Stimulated activated naive CD4-positive, alpha-beta T cell (primary cell): ENCODE data around the gene MXRA7.
"Not testable (repeated sequence)": the region's sequence is repeated elsewhere in the genome, so short reads cannot be mapped to it uniquely, and the experiment has no call there.

Experiments
- DNase-seq, 6 experiments: peaks; one replicate each; lab custom pipeline; 2025; lab: John Stamatoyannopoulos, UW

MXRA7 gene

DNA sequence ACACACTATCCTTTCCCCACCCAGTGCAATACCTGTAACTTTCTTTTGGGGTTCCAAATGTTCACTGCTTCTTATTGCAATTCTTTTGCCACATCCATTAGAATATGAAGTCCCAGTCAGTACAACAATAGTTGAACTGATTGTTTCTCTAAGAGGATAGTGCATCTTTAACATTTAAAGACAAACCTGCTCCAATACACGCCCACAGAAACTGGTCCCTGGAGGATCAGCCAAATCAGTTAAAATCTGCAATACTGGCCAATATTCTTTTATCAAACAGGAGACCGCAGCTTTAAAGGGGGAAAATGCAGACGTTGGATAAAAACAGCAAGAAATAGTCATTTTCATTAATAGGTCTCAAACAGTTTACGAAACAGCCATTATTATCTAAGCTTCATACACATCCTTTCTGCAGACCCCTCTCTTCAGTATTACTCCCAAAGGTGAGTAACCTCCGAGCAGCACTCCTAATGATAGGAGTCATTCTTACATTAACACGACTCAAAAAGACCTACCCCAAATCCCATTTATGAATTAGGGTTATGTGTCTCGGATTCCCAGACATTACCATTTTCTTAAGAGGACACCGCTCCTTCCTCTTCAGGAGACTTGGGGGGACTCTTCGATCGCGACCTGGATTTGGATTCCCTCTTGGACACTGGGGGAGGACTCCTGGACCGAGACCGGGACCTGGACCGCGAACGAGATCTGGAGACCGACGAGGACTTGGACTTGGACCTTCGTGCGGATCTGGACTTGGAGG is 25.0 kb upstream of the MXRA7 start:
- DNase-seq: peak in 1 of 6 experiments; percentile 44

DNA sequence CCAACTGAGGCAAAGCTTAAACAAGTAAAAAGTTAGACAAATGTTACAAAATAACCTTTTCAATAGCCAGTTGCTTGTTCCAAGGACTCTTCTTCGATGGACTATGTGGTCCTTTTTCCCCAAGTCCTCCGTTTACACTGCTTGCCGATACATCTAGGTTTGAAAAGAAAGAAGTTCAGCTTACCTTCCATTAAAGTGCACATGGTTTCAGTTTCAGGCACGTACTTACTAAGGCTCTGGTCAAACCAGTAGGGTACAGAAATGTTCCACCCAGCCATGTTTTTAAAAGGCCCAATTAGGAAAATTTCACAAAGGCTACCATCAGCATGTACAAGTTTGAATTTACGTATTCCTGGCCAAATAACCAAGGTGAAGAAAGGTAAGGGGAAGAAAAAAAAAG is 24.2 kb upstream of the MXRA7 start:
- peak in 2 of 6 experiments; percentile 27 to 29 for DNase-seq

DNA sequence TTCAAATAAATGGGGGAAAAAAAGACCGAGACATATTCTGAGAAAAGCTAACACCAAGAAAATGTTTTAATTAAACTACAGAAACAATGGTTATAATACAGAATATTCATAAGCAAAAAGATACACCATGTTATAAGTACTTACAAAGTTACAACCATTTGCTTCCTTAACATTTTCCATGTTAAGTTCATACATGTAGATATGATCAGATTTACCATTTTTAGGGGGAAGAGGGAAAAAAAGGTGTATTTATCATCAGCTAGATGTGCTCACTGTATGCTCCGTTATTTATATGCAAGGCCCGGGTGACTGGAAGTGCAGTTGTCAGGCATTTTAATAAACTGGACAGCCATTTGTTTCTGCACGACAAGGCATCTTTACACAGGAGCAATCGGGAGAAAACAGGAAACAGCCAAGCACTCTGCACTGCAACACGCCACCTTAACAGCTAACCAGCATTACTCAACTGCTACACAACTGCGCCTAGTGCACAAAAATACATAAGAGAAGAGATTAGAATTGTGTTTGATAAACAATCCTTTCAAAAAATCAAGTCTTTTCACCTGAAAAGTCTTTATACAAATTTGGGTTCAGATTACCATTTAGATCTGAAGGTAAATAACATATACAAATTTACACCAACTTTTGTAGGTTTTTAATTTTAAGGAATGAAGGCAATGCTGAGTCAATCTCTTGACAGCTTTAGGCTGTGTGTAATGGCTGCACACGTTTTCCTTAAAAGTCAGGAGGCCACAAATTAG is 23.5 kb upstream of the MXRA7 start:
- peak in 1 of 6 experiments; percentile 27 for DNase-seq

DNA sequence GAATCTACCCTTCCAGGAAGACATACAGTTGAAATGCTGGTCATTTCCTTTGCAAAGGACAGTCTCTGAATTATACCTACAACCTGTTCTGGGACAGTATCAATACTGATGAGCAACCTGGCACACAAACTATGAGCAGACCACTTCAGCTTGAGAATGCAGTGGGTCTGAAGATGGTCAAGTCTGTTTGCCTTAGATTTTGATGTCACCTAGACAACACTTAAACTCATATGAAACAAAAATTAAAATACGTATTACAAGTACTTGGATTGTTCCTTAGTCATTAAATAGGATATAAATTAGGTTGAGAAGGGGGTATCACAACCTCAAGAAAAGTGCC is 22.8 kb upstream of the MXRA7 start:
- no peak for DNase-seq

DNA sequence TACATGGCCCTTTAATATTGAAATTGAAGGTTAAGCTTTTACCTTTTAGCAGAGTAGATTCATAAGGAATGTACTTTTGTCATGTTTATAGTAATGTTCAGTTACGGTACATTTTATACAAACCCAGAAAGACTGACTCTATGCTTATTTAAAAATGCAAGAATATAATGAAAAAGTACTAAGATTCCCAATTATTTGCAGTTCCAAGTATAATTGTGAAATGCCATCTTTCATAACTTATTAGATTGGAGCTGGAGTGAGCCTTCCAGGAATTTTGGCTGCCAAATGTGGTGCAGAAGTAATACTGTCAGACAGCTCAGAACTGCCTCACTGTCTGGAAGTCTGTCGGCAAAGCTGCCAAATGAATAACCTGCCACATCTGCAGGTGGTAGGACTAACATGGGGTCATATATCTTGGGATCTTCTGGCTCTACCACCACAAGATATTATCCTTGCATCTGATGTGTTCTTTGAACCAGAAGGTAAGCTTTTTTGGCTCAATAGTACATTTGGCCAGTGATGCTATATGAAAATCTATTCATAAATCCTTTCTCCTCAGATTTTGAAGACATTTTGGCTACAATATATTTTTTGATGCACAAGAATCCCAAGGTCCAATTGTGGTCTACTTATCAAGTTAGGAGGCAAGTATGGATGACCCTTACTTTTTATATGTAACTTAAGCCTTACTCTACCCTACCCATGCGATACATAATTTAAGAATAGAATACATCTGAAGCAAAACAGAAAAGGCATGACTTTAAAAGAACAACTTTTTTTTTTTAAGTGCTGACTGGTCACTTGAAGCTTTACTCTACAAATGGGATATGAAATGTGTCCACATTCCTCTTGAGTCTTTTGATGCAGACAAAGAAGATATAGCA is 22.2 kb upstream of the MXRA7 start:
- no peak for DNase-seq

DNA sequence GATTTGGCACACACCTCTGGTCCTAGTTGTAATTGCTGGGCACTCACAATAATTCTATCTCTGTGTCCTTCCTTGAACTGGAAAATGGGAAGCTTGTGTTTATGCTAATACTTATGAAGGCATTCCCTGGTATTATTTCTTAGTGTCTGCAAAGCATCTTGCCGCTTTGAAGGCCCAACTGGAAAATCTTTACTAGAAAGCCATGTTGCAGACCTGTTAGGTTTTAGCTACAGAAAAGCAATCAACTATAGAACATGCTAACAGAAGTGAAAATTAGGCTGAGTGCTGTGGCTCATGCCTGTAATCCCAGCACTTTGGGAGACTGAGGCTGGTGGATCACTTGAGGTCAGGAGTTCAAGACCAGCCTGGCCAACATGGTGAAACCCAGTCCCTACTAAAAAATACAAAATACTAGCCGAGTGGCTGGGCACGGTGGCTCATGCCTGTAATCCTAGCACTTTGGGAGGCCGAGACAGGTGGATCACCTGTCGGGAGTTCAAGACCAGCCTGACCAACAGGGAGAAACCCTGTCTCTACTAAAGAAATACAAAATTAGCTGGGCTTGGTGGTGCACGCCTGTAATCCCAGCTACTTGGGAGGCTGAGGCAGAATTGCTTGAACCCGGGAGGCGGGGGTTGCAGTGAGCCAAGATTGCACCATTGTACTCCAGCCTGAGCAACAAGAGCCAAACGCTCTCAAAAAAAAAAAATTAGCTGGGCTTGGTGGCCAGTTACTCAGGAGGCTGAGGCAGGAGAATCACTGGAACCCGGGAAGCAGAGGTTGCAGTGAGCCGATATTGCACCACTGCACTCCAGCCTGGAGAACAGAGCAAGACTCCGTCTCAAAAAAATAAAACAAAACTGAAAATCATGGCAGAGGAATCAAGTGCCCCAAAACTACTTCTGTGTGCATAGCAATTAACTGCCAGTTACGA is 21.3 kb upstream of the MXRA7 start:
- not testable (repeated sequence) for DNase-seq

DNA sequence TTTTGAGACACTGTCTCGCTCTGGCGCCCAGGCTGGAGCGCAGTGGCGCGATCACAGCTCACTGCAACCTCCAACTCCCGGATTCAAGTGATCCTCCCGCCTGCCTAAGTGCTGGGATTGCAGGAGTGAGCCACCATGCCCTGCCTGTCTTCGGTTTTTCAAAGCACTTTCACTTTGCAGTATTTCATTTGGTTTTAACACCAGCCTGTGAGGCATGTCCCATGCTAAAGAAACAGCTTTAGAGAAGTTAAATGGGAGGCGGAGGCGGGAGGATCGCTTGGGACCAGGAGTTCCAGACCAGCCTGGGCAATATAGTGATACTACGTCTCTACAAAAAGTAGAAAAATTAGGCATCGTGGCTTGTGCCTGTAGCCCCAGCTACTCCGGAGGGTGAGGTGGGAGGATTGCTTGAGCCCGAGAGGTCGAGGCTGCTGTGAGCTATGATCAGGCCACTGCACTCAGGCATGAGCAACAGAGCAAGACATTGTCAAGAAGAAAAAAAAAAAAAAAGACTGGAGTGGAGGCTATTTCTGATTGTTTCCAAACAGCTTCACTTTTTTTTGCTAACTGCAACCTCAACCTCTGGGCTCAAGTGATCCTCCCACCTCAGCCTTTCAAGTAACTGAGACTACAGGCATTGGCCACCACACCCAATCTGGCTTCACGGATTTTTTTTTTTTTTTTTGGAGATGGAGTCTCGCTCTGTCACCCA is 17.1 kb upstream of the MXRA7 start:
- peak in 2 of 6 experiments; percentile 23 to 46 for DNase-seq

DNA sequence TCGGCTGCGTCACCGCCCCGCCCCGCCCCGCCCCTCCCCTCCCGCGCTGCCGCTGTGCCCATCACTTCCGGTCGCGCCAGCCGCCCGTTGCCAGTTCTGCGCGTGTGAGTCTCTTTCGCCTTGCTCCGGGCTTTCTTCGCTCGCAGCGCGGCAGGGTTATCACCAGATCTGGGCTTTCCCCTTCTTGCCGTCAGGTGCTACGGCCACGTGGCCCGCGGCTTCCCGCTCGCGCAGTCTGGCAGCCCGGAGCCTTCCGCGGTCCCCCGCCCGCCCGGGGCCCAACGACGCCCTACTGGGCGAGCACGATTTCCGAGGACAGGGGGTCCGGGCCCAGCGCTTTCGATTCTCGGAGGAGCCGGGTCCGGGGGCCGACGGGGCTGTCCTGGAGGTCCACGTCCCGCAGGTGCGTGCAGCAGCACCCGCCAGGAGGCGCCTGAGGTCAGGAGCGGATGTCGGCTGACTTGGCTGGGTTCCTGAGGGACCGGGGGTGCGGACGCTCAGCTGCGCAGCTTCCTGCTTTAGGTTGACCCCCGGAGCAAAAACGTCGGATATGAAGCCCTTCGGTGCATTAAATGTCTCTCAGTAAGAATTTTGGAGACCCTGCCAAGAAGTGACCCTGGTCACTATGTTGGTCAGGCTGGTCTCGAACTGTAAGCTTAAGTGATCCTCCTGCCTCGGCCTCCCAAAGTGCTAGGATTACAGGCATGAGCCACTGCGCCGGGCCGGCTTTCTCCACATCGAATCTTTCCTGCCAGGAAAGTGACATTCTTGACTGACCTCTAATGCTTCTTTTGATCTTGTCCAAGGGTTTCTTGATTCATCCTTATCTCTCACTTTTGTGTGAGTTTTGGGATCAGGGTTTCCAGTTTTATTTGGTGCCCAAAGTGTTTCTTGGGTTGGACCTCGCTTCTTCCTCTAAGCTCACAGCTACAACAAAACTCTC is 16.3 kb upstream of the MXRA7 start, which contains the start of gene METTL23:
TSS of gene METTL23 (plus strand) at position 64 of the 943 bp plus-strand sequence. CDS start 2,872 bp downstream, outside the sequence.
- DNase-seq: peak in 4 of 6 experiments; percentile 82 to 94 (median 92)

DNA sequence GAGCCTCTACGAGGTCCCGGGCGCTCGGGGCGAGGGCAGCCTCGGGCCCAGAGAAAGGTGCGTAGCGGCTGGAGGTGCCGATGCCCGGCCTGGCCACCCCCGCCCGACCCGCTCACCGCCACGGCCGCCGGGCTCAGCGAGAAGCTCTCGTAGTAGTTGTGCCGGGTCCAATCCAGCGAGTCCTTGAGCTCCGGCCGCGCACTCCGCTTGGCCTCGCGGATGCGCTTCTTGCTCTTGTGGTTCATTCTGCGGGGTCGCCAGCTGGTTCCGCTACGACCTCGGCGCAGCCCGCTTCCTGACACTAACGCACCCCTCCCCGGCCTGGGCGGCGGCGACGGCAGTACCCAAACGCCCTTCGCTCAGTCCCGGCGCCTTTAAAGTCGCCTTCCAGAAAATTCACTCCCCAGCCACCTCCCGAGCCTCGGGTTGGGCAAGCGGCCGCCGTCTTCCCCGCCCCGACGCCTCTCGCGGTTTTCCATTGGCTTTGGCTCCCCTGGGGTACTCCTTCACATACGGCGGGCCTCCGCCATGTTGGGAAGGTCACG is 15.5 kb upstream of the MXRA7 start, which contains the start of gene JMJD6:
TSS of gene JMJD6 (minus strand) at position 376 of the 545 bp plus-strand sequence. CDS start at position 245, 131 bp downstream.
- peak in 3 of 6 experiments; percentile 94 to 95 (median 95) for DNase-seq

DNA sequence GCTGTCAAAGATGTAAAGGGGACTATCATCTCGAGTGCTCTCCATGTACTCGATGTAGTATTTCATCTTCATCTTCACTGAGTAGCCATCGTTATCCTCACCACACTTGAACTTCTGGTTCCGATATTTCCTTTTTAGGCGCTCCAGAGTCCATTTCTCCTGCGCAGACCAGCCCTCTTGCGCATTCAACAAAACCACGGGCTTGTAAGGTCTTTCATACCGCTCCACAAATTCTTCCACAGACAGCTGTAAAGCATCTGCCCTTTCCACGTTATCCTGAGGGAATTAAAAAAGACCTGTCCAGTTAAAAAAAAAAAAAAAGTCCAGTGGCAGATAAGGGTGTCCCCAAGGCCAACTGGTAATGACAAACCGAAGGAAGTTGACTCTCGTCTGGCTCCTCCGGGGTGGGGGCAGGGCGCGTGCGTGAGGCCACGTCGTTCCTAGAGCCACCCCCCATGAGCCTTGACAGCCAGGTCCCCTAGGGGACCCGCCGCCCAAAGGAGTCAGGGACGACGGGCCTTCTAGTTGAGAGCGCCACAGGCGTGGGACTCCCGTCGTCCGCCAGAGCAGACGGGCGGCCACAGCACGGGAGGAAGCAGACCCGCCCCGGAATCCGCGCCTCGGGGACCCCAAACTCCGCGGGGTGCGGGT is 14.9 kb upstream of the MXRA7 start:
- DNase-seq: peak; percentile 40 to 74 (median 64)

DNA sequence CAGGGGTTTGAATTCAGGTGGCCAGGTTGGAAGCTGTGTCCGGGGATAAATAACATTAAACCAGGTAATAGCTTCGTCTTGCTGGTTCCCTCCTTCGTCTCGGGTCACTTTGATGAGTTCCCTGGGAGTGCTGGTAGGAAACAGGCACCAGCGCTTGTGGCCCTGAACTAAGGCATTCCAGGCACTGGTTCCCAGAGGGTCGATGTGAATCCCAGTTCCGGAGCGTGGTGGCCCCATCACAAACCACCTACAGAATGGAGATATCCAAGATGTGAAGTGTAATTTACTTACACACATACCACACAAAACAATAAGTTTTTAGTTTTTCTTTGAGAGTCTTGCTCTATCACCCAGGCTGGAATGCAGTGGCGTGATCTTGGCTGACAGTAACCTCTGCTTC is 13.0 kb upstream of the MXRA7 start:
- DNase-seq: no peak

DNA sequence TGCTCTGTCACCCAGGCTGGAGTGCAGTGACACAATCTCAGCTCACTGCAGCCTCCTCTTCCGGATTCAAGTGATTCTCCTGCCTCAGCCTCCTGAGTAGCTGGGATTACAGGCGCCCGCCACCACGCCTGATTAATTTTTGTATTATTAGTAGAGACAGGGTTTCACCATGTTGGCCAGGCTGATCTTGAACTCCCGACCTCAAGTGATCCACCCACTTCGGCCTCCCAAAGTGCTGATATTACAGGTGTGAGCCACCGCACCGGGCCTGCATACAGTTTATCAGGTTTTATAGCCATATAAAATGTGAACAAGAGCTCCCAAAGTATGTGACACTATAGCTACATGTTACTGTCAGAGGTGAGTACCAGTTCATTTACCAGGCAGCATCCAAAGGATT is 12.2 kb upstream of the MXRA7 start:
- not testable (repeated sequence) for DNase-seq

DNA sequence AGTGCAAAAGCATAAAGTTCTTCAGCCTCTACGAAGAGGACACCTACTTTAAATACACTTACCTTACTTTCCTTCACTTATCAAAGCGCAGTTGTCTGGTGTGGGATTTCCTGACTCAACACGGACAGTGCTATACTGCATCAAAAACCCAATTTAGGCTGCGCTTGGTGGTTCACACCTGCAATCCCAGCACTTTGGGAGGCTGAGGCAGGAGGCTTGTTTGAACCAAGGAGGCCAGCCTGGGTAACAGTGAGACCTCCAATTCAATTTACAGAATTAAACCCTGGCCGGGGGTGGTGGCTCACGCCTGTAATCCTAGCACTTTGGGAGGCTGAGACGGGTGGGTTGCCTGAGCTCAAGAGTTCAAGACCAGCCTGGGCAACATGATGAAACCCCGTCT is 11.5 kb upstream of the MXRA7 start:
- DNase-seq: no peak

DNA sequence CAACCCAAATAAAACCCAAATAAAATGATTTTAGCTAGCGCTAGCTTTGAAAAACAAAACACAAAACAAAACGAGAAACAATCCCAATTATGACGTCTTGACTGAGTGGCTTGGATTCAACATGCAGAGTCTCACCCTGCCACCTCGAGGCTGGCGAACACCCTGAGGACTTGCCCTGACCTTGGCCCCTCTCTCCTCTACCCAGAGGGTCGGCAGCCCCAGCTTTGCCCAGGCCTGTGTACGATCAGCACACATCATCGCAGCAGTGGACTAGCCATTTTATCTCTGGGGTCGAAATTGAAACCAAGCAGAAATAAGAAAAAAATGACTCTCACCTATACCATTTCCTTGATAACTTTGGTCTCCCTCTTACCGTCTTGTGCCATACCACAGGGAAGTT is 10.7 kb upstream of the MXRA7 start:
- no peak for DNase-seq

DNA sequence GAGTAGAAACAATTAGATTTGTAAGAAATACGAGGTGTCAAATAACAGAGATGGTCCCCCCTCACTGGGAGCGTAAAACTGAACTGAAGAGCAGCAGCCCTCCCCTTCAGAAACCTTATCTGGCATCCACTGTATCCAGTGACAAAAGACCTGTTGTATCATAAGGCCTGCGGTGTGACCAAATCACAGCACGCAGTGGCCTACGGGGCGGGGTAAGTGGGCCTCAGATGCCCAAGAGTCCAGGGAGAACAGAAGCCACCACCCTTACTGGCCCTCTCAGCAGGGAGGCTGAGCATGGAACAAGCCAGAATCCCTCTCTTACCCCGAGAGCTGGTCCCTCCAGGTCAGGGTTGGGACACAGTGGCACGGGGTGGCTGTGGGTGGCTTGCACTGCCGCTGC is 10.2 kb upstream of the MXRA7 start:
- no peak for DNase-seq

DNA sequence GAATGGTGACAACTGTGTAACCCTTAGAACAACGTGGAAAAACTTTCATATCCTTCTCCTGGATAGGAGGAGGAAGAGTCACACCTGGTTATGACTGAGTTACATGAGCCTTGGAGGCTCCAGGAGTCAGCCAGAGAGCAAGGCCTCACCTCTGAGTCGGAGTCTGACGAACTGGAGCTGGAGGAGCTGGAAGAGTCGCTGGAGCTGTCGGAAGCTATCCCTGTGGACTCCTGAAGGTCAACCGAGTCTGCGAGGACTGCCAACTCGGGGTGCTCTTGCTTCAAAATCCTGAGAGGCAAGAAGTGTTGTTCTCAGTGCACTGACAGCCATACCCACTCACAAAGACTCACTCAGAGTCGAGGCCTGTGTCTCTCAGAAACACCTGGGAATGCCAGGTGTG is 9.4 kb upstream of the MXRA7 start:
- DNase-seq: no peak

DNA sequence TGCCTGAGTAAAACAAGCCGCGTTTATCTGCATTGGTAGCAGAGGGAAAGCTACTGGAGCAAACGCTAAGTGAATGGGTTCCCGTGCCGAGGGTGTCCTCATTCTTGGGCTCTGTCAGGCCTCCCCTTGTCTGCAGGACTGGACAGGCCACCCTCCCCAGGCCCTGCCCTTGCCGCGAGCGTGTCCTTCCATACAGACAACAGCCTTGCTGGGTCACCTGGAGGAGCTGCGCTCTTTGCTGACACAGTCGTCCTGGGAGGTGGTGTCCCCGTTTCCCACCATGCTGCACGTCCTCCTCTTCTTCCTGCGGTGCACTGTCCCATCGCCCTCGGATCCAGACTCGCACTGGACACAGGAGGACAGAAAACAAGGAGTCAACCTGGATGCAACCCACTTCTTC is 7.8 kb upstream of the MXRA7 start:
- no peak for DNase-seq

DNA sequence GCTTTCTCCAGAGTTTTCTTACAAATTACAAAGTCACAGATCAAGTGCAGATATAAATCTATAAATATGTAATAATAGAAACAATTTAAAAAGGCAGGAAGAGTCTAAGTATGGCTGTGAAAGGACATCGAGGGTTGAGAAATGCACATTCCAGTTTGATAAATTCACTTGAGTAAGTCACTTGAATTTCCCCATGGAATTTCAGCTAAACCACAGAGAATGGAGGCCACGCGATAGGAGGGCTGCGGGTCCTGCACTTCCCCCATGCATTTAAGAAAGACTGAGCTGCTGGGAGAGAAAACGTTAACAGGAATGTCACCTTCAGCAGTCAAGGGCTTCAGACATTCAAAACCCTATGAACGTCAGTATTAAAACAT is 6.1 kb upstream of the MXRA7 start:
- DNase-seq: no peak
